Activated naive CD8-positive, alpha-beta T cell treated with anti-CD3 and anti-CD28 coated beads, Interleukin-2, amount 10 ng/mL, durations not matched to agents 7 days and 5 days (primary cell): Measurements from ENCODE around the gene GRM8. TPM values are rescaled to one million over a fixed set of nuclear protein-coding genes. Genes with fewer than 3 reads are reported as not detected.

ENCODE experiments used
- ATAC-seq: fragments of 150-1000 bp; cut with Tn5 transposase; one replicate; pipeline ENCODE4 v1.10.0; 2021; ENCODE audit warnings: low read depth, moderate library complexity
- POLR2A ChIA-PET: fragments of 350-600 bp; sonication (Branson Sonifier 250); formaldehyde crosslinking; loops from one replicate; lab custom pipeline; 2021; ENCODE audit warnings: antibody characterized with exemption; lab: Charles Lee
- DNase-seq: peaks from one replicate; pipeline ENCODE4 v3.0.0; 2021
- H3K27ac Mint-ChIP-seq: one replicate; pipeline ENCODE4 v1.8.0; 2022; ENCODE audit warnings: mild to moderate bottlenecking, mixed read lengths
- H3K27me3 Mint-ChIP-seq: one replicate; pipeline ENCODE4 v1.8.0; 2022; ENCODE audit warnings: mild to moderate bottlenecking, moderate library complexity, mixed read lengths
- H3K36me3 Mint-ChIP-seq: one replicate; pipeline ENCODE4 v1.8.0; 2021; ENCODE audit warnings: mild to moderate bottlenecking, mixed read lengths
- H3K4me1 Mint-ChIP-seq: one replicate; pipeline ENCODE4 v1.8.0; 2021; ENCODE audit warnings: mixed read lengths
- H3K4me3 Mint-ChIP-seq: one replicate; pipeline ENCODE4 v1.8.0; 2022; ENCODE audit warnings: mild to moderate bottlenecking, moderate library complexity, mixed read lengths
- H3K9me3 Mint-ChIP-seq: one replicate; pipeline ENCODE4 v1.8.0; 2021; ENCODE audit warnings: mixed read lengths
- total RNA-seq, 2 experiments: library from RNA; stranded (reverse); gene quantifications; one replicate each; pipeline ENCODE4 v1.2.3, GENCODE V29; 2021

The GRM8 gene
- total RNA-seq, 2 experiments from 2014 or later = not detected

- no peaks in the 10 kb centered on the region for H3K4me1 Mint-ChIP-seq
- POLR2A ChIA-PET = no interaction called here
- no peaks in the 10 kb centered on the region for H3K9me3 Mint-ChIP-seq
- ATAC-seq (no peak), DNase-seq (no peak)
- H3K27me3 Mint-ChIP-seq = no peaks in the 10 kb centered on the region
- no peak overlapping the region for H3K27ac Mint-ChIP-seq
- no peaks in the 10 kb centered on the region for H3K36me3 Mint-ChIP-seq
- H3K4me3 Mint-ChIP-seq = no peak overlapping the region
Measured at GRCh38 chr7:127081539-127081938, 171.2 kb downstream of the GRM8 start.

GRCh38 chr7:127080576-127080975, 172.2 kb downstream of the GRM8 start:
- no peaks in the 10 kb centered on the region for H3K4me1 Mint-ChIP-seq
- no peaks in the 10 kb centered on the region for H3K36me3 Mint-ChIP-seq
- no peak for DNase-seq
- H3K4me3 Mint-ChIP-seq = no peak overlapping the region
- POLR2A ChIA-PET = no interaction called here
- no peaks in the 10 kb centered on the region for H3K27me3 Mint-ChIP-seq
- H3K27ac Mint-ChIP-seq = no peak overlapping the region
- no peak for ATAC-seq
- no peaks in the 10 kb centered on the region for H3K9me3 Mint-ChIP-seq

- no peaks in the 10 kb centered on the region for H3K27me3 Mint-ChIP-seq
- H3K36me3 Mint-ChIP-seq = no peaks in the 10 kb centered on the region
- no peak overlapping the region for H3K27ac Mint-ChIP-seq
- POLR2A ChIA-PET = no interaction called here
- no peak for ATAC-seq
- peaks cover 4% of the 10 kb centered on the region for H3K9me3 Mint-ChIP-seq
- no peaks in the 10 kb centered on the region for H3K4me1 Mint-ChIP-seq
- no peak for DNase-seq
- no peak overlapping the region for H3K4me3 Mint-ChIP-seq
Measured at GRCh38 chr7:127066974-127067373, 185.8 kb downstream of the GRM8 start.

GRCh38 chr7:127059475-127059874, 193.3 kb downstream of the GRM8 start:
- Mint-ChIP-seq H3K4me1 (no peaks in the 10 kb centered on the region), H3K9me3 (peaks cover 4% of the 10 kb centered on the region), H3K4me3 (no peak overlapping the region), H3K27ac (no peak overlapping the region), H3K36me3 (no peaks in the 10 kb centered on the region), H3K27me3 (peaks cover 3% of the 10 kb centered on the region)
- no peak for ATAC-seq
- POLR2A ChIA-PET = no interaction called here
- no peak for DNase-seq

- no peak for DNase-seq
- no peaks in the 10 kb centered on the region for H3K9me3 Mint-ChIP-seq
- H3K27me3 Mint-ChIP-seq = peaks cover 3% of the 10 kb centered on the region
- POLR2A ChIA-PET = no interaction called here
- no peak overlapping the region for H3K27ac Mint-ChIP-seq
- no peak for ATAC-seq
- H3K36me3 Mint-ChIP-seq = no peaks in the 10 kb centered on the region
- H3K4me3 Mint-ChIP-seq = no peak overlapping the region
- no peaks in the 10 kb centered on the region for H3K4me1 Mint-ChIP-seq
Measured at GRCh38 chr7:127057918-127058317, 194.8 kb downstream of the GRM8 start.

- H3K4me3 Mint-ChIP-seq = no peak overlapping the region
- no peaks in the 10 kb centered on the region for H3K36me3 Mint-ChIP-seq
- no peak for ATAC-seq
- H3K9me3 Mint-ChIP-seq = no peaks in the 10 kb centered on the region
- DNase-seq = no peak
- POLR2A ChIA-PET = no interaction called here
- H3K4me1 Mint-ChIP-seq = no peaks in the 10 kb centered on the region
- peaks cover 3% of the 10 kb centered on the region for H3K27me3 Mint-ChIP-seq
- no peak overlapping the region for H3K27ac Mint-ChIP-seq
Measured at GRCh38 chr7:127056202-127056601, 196.5 kb downstream of the GRM8 start.

GRCh38 chr7:127047521-127047920, 205.2 kb downstream of the GRM8 start:
- no peak for DNase-seq
- Mint-ChIP-seq H3K36me3 (no peaks in the 10 kb centered on the region), H3K9me3 (no peaks in the 10 kb centered on the region), H3K27ac (no peak overlapping the region), H3K4me3 (no peak overlapping the region), H3K27me3 (no peaks in the 10 kb centered on the region), H3K4me1 (no peaks in the 10 kb centered on the region)
- no peak for ATAC-seq
- POLR2A ChIA-PET = no interaction called here

GRCh38 chr7:127041689-127042452, 210.9 kb downstream of the GRM8 start:
- DNase-seq (no peak), ATAC-seq (no peak)
- POLR2A ChIA-PET = no interaction called here
- Mint-ChIP-seq H3K27me3 (no peaks in the 10 kb centered on the region), H3K27ac (no peak overlapping the region), H3K9me3 (no peaks in the 10 kb centered on the region), H3K4me3 (no peak overlapping the region), H3K4me1 (no peaks in the 10 kb centered on the region), H3K36me3 (no peaks in the 10 kb centered on the region)

GRCh38 chr7:127040042-127040441, 212.7 kb downstream of the GRM8 start:
- H3K27me3 Mint-ChIP-seq = no peaks in the 10 kb centered on the region
- DNase-seq (no peak), ATAC-seq (no peak)
- H3K4me1 Mint-ChIP-seq = no peaks in the 10 kb centered on the region
- POLR2A ChIA-PET = no interaction called here
- no peak overlapping the region for H3K27ac Mint-ChIP-seq
- H3K36me3 Mint-ChIP-seq = no peaks in the 10 kb centered on the region
- H3K4me3 Mint-ChIP-seq = no peak overlapping the region
- no peaks in the 10 kb centered on the region for H3K9me3 Mint-ChIP-seq

GRCh38 chr7:127039541-127039940, 213.2 kb downstream of the GRM8 start:
- Mint-ChIP-seq H3K36me3 (no peaks in the 10 kb centered on the region), H3K4me3 (no peak overlapping the region), H3K27me3 (no peaks in the 10 kb centered on the region), H3K4me1 (no peaks in the 10 kb centered on the region), H3K27ac (no peak overlapping the region), H3K9me3 (no peaks in the 10 kb centered on the region)
- POLR2A ChIA-PET = no interaction called here
- no peak for ATAC-seq
- DNase-seq = no peak

- no peaks in the 10 kb centered on the region for H3K4me1 Mint-ChIP-seq
- H3K36me3 Mint-ChIP-seq = no peaks in the 10 kb centered on the region
- H3K27me3 Mint-ChIP-seq = no peaks in the 10 kb centered on the region
- H3K9me3 Mint-ChIP-seq = no peaks in the 10 kb centered on the region
- no peak overlapping the region for H3K27ac Mint-ChIP-seq
- ATAC-seq = no peak
- H3K4me3 Mint-ChIP-seq = no peak overlapping the region
- DNase-seq = no peak
- POLR2A ChIA-PET = no interaction called here
Measured at GRCh38 chr7:127035203-127035849, 217.4 kb downstream of the GRM8 start.

GRCh38 chr7:127034186-127034806, 218.4 kb downstream of the GRM8 start:
- no peaks in the 10 kb centered on the region for H3K27me3 Mint-ChIP-seq
- H3K27ac Mint-ChIP-seq = no peak overlapping the region
- ATAC-seq (no peak), DNase-seq (no peak)
- H3K9me3 Mint-ChIP-seq = no peaks in the 10 kb centered on the region
- H3K4me3 Mint-ChIP-seq = no peak overlapping the region
- H3K4me1 Mint-ChIP-seq = no peaks in the 10 kb centered on the region
- POLR2A ChIA-PET = no interaction called here
- H3K36me3 Mint-ChIP-seq = no peaks in the 10 kb centered on the region

- H3K27ac Mint-ChIP-seq = no peak overlapping the region
- no peaks in the 10 kb centered on the region for H3K4me1 Mint-ChIP-seq
- H3K36me3 Mint-ChIP-seq = no peaks in the 10 kb centered on the region
- no peak overlapping the region for H3K4me3 Mint-ChIP-seq
- no peaks in the 10 kb centered on the region for H3K27me3 Mint-ChIP-seq
- ATAC-seq = no peak
- POLR2A ChIA-PET = no interaction called here
- H3K9me3 Mint-ChIP-seq = no peaks in the 10 kb centered on the region
- no peak for DNase-seq
Measured at GRCh38 chr7:127029823-127030222, 222.9 kb downstream of the GRM8 start.

GRCh38 chr7:127021857-127022256, 230.9 kb downstream of the GRM8 start:
- no peak overlapping the region for H3K27ac Mint-ChIP-seq
- H3K36me3 Mint-ChIP-seq = no peaks in the 10 kb centered on the region
- DNase-seq = no peak
- H3K4me1 Mint-ChIP-seq = no peaks in the 10 kb centered on the region
- H3K4me3 Mint-ChIP-seq = no peak overlapping the region
- POLR2A ChIA-PET = no interaction called here
- no peaks in the 10 kb centered on the region for H3K9me3 Mint-ChIP-seq
- ATAC-seq = no peak
- H3K27me3 Mint-ChIP-seq = peaks cover 2% of the 10 kb centered on the region
